BE2C (cell line): ENCODE data around the gene PDE6H.
A peak's percentile ranks its signal among the peaks of the same experiment; 100 is the strongest.

Source experiments
- DNase-seq: peaks from one replicate; pipeline ENCODE4 v3.0.0-alpha.2; 2020
- H3K27me3 ChIP-seq: fragments of 250-450 bp; sonication (Bioruptor Pico); 2 replicates; pipeline ENCODE4 v1.5.1; 2020; ENCODE audit warnings: mild to moderate bottlenecking
- H3K36me3 ChIP-seq: fragments of 250-450 bp; sonication (Bioruptor Pico); 2 replicates; pipeline ENCODE4 v1.5.1; 2020; ENCODE audit warnings: mild to moderate bottlenecking
- H3K4me1 ChIP-seq: fragments of 250-450 bp; sonication (Bioruptor Pico); 2 replicates; pipeline ENCODE4 v1.5.1; 2020
- H3K4me3 ChIP-seq: 2 replicates; pipeline ENCODE4 v1.5.1; 2011; ENCODE audit warnings: low read depth, low read length
- H3K9me3 ChIP-seq: fragments of 250-450 bp; sonication (Bioruptor Pico); 2 replicates; pipeline ENCODE4 v1.5.1; 2020
- CTCF ChIP-seq: IDR thresholded peaks from 2 replicates; pipeline ENCODE4 v1.5.1; 2012; ENCODE audit warnings: mild to moderate bottlenecking, low read depth, low read length

Gene PDE6H

GRCh38 chr12:14937689-14938088 is 35.2 kb upstream of the PDE6H start:
- DNase-seq = no peak
- no peaks in the 10 kb centered on the region for H3K36me3 ChIP-seq
- H3K9me3 ChIP-seq = no peaks in the 10 kb centered on the region
- H3K27me3 ChIP-seq = no peaks in the 10 kb centered on the region
- H3K4me3 ChIP-seq = no peak overlapping the region
- H3K4me1 ChIP-seq = peaks cover 4% of the 10 kb centered on the region; the same call in 1 of the 2 replicates
- TF ChIP-seq CTCF = peak; percentile 41

- TF ChIP-seq CTCF = no peak
- Histone ChIP-seq H3K9me3 (no peaks in the 10 kb centered on the region), H3K4me3 (no peak within 1 kb of the TSS), H3K36me3 (no peaks in the 10 kb centered on the region), H3K4me1 (peaks cover 4% of the 10 kb centered on the region; the same call in 1 of the 2 replicates), H3K27me3 (no peaks in the 10 kb centered on the region)
- DNase-seq = no peak
These were observed 34.5 kb upstream of the PDE6H start, which contains the start of gene ERP27 for GRCh38 chr12:14938301-14938700. Gene ERP27 (minus strand): TSS chr12:14938537. CDS start chr12:14938508, 29 bp downstream.

- Histone ChIP-seq H3K27me3 (no peaks in the 10 kb centered on the region), H3K9me3 (no peaks in the 10 kb centered on the region), H3K4me3 (no peak overlapping the region), H3K4me1 (peaks cover 2% of the 10 kb centered on the region; the same call in 1 of the 2 replicates), H3K36me3 (no peaks in the 10 kb centered on the region)
- no peak for DNase-seq
- TF ChIP-seq CTCF = no peak
These were observed 31.5 kb upstream of the PDE6H start for GRCh38 chr12:14941369-14941768.

- H3K4me3 ChIP-seq = no peak overlapping the region
- no peaks in the 10 kb centered on the region for H3K36me3 ChIP-seq
- no peaks in the 10 kb centered on the region for H3K9me3 ChIP-seq
- H3K27me3 ChIP-seq = no peaks in the 10 kb centered on the region
- no peak for TF ChIP-seq CTCF
- H3K4me1 ChIP-seq = no peaks in the 10 kb centered on the region
- no peak for DNase-seq
These were observed 30.5 kb upstream of the PDE6H start for GRCh38 chr12:14942196-14942931.

GRCh38 chr12:14946162-14946561 is 26.7 kb upstream of the PDE6H start:
- peaks cover 7% of the 10 kb centered on the region; the same call in 1 of the 2 replicates for H3K4me1 ChIP-seq
- no peak for DNase-seq
- TF ChIP-seq CTCF = no peak
- H3K27me3 ChIP-seq = no peaks in the 10 kb centered on the region
- H3K36me3 ChIP-seq = no peaks in the 10 kb centered on the region
- no peaks in the 10 kb centered on the region for H3K9me3 ChIP-seq
- no peak overlapping the region for H3K4me3 ChIP-seq

GRCh38 chr12:14946861-14947260 is 26.0 kb upstream of the PDE6H start:
- Histone ChIP-seq H3K4me1 (peaks cover 9% of the 10 kb centered on the region), H3K36me3 (no peaks in the 10 kb centered on the region), H3K27me3 (no peaks in the 10 kb centered on the region), H3K4me3 (no peak overlapping the region), H3K9me3 (no peaks in the 10 kb centered on the region)
- no peak for TF ChIP-seq CTCF
- DNase-seq = no peak
